ENCODE measurements around the gene CENPP.
"Not testable (repeated sequence)": the region's sequence is repeated elsewhere in the genome, so short reads cannot be mapped to it uniquely, and the experiment has no call there.

The CENPP gene

DNA sequence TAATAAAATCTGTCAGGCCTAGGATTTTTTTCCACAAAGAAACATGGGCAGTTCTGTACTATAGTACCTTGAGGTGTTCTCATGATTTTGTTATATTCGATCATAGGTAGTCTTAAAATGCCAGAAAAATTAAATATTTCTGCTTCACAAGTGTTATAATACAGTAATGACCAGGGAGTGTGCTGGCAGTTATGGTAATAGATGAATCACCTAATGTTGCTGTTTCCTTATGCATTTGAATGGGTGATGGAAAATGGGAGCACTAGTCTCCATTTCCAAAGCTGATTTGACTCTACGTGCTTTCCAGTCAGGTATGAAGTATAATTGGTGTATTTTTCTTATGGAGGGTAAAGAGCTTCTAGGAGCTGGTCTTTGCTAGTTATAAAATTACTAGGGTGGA, 54.9 kb downstream of the CENPP start:
- DNase-seq (ENCODE audit: low read depth in 2 of 2): no peak

DNA sequence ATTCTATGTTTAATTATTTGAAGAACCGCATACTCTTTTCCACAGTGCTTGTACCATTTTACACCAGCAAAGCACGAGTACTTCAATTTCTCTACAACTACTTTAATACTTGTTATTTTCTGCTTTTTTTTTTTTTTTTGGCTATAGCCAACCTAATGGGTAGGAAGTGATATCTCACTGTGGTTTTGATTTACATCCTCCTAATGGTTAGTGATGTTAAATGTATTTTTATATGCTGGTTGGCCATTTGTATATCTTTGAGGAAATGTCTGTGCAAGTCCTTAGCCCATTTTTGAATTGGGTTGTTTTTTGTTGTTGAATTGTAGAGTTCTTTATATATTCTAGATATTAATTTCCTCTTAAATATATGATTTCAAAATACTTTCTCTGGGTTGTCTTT, 56.0 kb downstream of the CENPP start:
- DNase-seq (ENCODE audit: low read depth in 2 of 2): no peak

GRCh38 chr9:92384375-92384774, 58.6 kb downstream of the CENPP start:
- no peak for DNase-seq (ENCODE audit: low read depth in 2 of 2)

DNA sequence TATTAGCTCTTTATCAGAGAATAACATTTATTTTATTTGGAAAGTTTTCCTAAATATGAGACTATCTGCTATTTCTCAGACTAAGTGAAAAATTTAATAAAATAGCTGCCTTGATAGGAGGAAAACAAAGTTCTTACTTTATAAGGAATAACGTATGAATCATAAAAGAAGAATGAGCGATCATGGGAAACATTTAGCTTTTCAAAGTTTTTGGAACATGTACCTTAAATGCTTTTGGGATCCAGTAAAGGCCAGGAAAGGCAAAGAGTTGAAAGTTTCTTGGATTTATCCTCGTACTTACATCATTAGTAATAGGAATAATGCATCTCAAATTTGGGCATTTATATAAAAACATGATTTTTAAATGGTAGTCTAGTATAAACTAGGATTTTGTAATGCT, 59.2 kb downstream of the CENPP start:
- DNase-seq (ENCODE audit: low read depth in 2 of 2): no peak

DNA sequence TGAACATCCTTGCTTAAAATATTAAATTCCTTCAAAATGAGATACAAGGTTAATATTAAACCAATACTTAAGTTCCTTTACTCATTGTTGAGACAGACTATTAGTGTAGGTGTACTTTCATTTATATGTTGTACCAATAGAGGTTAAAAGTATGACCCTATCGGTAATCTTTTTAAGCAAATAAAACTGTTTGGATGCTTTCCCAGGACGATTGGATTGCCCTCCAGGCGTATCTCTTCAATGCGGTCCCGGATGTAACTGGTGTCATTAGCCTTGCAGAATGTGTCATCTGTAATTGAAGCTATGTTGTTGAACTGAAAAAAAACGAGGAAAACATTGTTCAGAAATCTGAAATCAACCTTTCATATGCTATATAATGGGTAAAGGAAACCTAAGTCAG, 59.7 kb downstream of the CENPP start:
- DNase-seq (ENCODE audit: low read depth in 2 of 2): no peak

DNA sequence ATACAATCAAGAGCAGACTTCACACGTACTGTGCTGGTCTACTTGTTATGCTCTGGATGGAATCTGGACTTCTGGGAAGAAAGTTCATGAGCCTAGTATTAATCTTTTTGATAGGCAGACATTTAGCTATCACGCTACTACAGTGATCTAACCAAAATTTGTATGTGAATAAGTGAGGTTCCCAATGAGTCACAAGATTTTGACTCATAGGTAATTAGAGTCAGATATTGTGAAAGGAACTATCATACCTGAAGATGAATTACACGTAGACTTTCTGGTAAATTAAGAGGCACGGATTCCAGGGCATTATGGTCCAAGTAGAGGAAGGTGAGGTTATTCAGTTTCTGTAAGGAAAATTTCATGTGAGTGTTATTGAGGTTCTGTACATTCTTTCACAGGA, 60.2 kb downstream of the CENPP start:
- no peak for DNase-seq (ENCODE audit: low read depth in 2 of 2)

DNA sequence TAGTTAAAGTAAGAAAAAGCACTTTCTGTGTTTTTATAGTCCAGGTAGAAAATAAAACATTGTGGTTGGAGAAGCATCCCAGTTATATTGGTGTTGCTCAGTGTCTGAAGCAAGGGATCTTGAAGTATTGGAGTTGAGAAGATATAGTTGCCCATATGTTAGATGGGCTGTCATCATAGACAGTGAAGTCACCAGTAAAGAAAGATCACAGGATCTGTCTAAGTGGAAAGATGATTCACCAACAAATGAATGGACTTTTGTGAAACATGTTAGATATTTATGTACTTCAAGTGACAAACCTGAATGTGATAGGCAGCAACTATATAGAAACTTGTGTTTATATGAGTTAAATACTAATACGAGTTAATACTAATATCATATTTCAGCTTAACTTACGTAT, 66.9 kb downstream of the CENPP start:
- no peak for DNase-seq (ENCODE audit: low read depth in 2 of 2)

- no peak for DNase-seq (ENCODE audit: low read depth in 2 of 2)
Measured at GRCh38 chr9:92393686-92394085, 67.9 kb downstream of the CENPP start.

DNA sequence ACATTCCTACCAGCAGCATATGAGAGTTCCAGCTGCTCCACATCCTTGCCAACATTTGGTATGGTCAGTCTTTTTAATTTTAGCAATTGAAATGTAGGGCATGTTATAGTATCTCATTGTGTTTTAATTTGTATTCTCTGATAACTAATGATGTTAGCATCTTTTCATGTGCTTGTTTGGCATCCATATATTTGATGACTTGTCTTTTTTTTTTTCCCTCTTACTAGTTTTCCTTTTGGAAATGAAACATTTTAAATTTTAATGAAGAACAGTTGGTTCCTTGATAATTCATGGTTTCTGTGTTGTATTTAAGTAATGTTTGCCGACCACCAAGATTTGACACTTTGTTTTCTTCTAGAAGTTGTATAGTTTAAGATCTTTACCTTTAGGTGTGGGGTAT, 69.9 kb downstream of the CENPP start:
- DNase-seq (ENCODE audit: low read depth in 2 of 2): no peak

DNA sequence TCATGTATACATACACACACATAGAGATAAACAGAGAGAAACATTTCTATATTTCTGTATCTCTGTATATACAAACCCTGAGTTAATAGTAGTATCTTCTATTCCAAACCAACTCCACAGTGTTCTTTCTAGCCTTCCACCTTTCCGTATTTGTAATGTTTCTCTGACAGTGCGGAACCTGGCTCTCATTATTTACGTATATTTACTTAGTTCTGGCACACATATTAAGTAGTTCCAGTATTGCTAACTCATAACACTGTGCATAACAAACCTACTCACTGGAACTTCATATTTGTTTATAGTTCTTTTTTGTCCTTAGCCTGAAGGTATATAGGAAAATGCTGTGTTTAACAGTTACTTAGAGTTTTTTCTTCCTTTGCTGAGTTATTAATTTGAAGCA, 72.1 kb downstream of the CENPP start:
- no peak for DNase-seq (ENCODE audit: low read depth in 2 of 2)

GRCh38 chr9:92402360-92402759, 76.6 kb downstream of the CENPP start:
- no peak for DNase-seq (ENCODE audit: low read depth in 2 of 2)

DNA sequence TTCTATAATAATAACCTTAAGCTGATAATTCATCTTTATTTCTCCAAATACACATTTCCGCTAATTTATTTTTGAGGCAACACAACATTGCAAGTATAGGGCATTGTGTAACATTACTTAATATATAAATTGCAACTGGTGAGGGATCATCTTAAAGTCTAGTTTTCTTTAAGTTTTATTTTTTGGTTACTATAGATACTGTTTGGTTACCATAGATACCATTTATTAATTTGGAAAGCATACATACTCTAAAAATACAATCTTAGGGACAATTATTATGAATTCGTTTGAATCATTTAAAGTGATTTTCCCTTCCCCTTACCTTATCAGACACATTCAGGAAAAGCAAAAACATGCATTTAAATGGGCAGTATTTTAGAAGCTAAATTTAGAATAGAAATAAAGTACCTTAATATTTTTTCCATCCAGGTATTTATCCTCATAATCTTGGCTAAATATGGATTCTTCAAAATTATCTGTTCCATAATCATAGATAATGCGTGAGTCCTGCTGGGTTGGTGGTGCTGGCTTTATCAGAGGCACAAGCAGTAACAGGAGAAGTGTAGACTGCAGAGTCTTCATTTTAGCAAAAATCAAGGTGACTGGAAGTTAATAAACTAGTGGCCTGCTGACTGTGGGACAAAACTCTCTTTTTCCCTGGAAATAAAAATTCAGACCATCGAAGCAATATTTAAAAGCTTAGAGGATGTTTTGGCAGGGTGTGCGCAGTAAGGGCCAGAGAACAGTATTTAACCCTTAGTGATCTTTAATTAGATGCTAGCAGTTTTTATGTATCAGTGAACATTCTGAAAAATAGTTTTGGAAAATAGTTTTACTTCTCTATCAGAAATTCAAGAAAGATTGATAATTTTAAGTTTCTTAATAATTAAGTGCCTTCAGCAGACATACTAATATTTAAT, 77.3 kb downstream of the CENPP start:
- DNase-seq (ENCODE audit: low read depth in 2 of 2): no peak

DNA sequence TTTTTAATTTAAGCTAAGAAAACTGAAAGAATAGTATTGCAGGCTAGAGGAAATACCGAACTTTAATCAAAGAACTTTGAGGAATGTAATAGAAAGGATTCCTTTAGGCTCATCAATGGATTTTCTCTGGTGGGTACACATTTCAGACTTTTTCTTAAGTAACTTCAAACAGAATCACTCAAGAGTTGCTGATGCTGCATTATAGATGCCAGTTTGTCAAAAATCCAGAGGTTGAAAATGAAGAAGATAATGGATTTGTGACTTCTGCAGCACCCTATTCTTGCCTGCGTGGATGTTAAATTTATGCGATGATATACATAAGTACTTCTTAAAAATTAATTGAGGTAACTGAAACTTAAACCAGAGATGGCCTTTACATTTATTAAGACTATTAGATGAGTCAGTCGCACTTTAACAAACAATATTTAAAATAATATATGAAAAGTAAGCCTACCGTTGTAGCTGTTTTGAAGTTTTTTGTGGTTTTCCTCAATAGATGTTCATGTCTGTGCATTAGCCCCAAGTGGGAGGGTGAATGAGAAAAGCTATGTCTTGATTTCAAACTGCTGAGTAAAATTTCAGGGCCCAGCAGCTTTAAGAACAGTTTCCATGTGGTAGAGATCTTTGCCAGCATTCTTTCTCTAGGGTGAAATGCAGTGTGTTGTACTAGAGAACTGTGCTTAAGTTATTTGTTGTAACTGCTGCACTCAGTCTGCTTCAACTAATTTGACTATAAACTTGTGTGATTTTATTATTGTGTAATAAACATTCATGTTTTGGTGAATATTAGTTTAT, 78.5 kb downstream of the CENPP start, which contains the start of gene OGN:
Gene OGN, minus strand, starts transcription at position 537 of the 795 bp plus-strand sequence. CDS start 1,171 bp downstream, outside the sequence.
- no peak for DNase-seq (ENCODE audit: low read depth in 2 of 2)

DNA sequence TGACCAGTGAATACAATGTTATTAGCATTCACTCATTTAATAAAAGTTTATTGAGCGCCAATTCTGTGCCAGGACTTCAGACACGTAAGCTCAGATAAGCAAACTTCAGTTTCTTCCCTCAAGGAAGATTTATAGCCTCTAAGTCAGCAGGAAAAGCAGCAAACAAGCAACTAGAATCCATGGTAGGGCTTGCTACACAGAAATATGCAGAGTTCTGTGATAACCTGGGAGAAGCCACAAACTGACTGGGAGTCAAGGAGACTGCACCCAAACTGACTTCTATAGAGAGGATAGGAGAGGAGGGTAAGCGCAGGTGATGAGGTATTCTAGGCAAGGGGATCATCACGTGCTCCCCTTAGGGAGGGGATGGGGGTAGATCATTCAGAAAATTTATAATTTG, 80.1 kb downstream of the CENPP start:
- no peak for DNase-seq (ENCODE audit: low read depth in 2 of 2)

DNA sequence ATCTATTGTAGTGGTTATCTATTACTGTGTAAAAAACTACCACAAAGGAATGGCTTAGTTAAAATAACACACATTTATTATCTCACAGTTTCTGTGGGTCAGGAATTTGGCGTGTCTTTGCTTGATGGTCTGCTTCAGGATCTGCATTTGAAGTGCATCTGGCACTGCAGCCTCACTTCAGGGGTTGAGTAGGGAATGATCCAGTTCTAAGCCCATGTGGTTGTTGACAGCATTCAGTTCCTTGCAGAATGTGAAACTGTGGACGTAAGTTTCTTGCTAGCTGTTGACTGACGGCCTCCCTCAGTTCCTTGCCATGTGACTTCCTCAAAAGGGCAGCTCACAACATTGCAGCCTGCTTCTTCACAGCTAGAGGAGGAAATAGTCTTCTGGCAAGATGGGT, 80.7 kb downstream of the CENPP start:
- peak; percentile 4 to 18 for DNase-seq (ENCODE audit: low read depth in 2 of 2)

DNA sequence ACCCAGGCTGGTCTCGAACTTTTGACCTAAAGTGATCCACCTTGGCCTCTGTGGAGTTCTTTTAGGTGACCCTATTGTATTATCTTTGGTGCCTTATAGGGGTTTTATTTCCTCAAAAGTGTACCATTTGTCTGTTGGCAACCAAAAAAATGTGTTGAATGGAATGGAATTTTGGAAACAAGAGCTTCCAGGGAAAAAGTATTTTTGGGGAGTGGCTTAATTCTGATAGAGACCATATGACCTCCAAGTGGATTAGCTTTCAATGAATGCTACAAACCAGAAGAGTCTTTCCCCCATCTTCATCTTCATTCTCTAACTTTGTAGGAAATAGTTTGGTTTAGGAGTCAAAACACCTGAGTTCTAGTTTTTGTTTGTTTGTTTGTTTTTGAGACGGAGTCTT, 82.1 kb downstream of the CENPP start:
- no peak for DNase-seq (ENCODE audit: low read depth in 2 of 2)

DNA sequence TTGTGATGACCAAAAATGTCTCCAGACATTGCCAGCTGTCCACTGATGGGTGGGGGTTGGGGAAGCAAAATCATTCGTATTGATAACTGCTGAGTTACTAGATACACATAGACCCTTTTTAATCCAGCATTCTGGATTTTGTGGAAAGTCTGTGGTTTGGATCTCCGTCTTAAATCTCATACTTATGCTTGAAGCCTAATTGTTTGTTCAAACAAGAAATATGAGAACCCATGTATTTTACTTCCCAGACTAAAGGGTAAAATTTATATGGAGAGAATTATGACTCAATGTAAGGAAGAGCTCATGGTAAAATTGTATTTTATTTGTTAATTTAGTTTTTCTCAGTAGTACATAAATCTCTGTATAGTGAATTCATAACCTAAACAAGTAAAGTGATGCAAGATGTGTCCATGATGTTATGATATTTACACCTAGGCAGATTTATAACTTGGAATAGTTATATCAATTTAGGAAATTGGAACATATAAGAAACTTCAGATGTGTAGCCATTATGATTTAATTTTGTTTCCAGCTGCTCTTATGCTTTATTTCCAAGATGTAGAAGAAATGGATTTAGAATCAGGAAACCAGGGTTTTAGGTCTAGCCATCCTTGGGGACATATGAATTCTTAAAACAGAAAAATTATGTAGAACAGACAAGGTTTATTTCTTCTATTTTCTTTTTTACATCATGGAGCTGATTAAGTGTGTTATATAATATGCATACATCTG, 83.2 kb downstream of the CENPP start:
- DNase-seq (ENCODE audit: low read depth in 2 of 2): no peak

DNA sequence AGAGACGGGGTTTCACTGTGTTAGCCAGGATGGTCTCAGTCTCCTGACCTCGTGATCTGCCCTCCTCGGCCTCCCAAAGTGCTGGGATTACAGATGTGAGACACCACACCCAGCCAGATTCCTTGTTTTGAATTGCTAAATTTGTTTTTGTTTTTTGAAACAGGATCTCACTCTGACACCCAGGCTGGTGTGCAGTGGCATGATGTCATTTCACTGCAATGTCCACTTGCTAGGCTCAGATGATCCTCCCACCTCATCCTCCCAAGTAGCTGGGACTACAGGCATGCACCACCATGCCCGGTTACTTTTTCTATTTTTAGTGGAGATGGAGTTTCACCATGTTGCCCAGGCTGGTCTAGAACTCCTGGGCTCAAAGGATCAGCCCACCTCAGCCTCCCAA, 85.4 kb downstream of the CENPP start:
- DNase-seq (ENCODE audit: low read depth in 2 of 2): not testable (repeated sequence)

DNA sequence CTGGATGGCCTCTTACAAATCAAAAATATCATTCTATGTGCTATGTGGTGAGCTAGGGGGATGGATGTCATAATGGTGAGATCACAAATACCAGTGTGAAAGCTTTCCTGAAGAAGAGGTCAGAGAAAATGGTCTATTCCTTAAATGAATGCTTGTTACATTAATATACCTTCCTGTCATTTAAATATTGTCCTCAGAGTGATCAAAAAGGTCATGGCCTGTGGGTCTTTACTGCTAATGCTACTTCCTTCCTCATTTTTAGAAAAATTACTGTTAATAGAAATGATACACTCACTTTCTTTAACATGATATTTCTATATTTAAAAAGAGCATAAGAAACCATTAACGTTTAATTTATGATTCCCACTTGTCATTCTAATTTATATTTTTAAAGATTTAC, 88.8 kb downstream of the CENPP start:
- no peak for DNase-seq (ENCODE audit: low read depth in 2 of 2)

GRCh38 chr9:92422611-92423338, 97.0 kb downstream of the CENPP start:
- DNase-seq (ENCODE audit: low read depth in 2 of 2): no peak

DNA sequence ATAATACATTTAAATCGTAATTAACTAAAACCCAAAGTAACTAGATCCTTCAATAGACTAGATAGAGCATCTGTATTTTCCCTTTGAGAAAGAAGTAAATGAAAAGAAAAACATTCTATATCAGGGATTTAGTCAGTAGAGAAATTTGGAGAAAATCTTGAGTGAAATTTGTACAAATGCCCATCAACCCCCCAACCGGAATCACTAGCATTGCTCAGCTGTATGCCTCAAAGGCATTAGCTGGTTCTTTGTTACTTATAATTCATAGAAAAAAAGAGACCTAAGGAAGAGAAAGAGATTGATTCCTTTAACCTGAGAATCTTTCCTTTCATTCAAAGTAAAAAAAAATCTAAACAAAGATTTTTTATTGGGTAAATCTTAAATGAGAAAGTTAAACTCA, 97.9 kb downstream of the CENPP start:
- DNase-seq (ENCODE audit: low read depth in 2 of 2): no peak

DNA sequence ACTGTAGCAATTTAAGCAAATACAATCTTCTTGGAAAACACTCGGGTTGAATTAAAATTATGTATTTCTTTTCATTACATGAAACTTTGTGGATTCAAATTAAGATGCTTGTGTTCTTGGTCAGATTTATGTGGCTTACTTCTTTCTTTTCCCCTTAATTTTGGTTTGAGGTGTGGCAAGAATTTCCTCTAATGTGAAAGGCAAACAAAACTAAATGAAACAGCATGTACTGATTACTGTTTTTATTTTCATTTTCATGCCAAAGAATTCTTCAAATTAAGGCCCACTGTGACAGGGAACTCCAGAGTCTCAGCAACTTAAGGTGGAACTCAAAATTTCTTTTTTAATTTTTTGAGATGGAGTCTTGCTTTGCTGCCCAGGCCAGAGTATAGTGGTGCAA, 98.6 kb downstream of the CENPP start, which contains the start of gene OMD:
Gene OMD, minus strand, starts transcription at position 132 of the 400 bp plus-strand sequence. CDS start 6,913 bp downstream, outside the sequence.
- no peak for DNase-seq (ENCODE audit: low read depth in 2 of 2)

Measured in activated CD8-positive, alpha-beta memory T cell treated with anti-CD3 and anti-CD28 coated beads for 4 hours (primary cell).